DMS 273 (cell line): ENCODE data around the gene CCNF.
A peak's percentile ranks its signal among the peaks of the same experiment; 100 is the strongest.
"Not testable (repeated sequence)": the region's sequence is repeated elsewhere in the genome, so short reads cannot be mapped to it uniquely, and the experiment has no call there.

ENCODE experiments used
- DNase-seq: peaks from one replicate; lab custom pipeline; 2025; ENCODE audit not compliant: unreplicated experiment; lab: John Stamatoyannopoulos, UW

CCNF gene

DNA sequence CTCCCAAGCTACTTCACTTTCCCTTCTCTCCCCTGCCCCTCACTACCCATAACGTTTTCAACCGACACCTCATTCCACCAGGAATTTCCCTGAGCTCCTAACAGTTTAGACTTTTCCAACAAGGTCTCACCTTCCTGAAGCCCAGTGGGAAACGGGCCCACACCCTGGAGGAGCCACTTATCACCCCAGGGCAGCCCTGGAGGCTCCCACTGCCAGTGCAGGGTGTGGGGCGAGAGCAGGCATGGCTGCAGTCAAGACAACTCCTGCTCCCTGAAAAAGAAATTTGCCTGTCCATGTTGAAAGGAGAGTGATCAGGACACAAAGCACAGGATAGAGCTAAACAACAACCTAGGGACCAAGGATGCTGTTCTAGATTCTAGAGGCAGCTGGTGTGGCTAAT, 1.7 kb upstream of the CCNF start:
- no peak for DNase-seq

GRCh38 chr16:2428051-2428783, 1.0 kb upstream of the CCNF start:
- DNase-seq, result peak; percentile 60

- DNase-seq, result no peak
Measured at GRCh38 chr16:2428784-2429033, 538 bp upstream of the CCNF start.

DNA sequence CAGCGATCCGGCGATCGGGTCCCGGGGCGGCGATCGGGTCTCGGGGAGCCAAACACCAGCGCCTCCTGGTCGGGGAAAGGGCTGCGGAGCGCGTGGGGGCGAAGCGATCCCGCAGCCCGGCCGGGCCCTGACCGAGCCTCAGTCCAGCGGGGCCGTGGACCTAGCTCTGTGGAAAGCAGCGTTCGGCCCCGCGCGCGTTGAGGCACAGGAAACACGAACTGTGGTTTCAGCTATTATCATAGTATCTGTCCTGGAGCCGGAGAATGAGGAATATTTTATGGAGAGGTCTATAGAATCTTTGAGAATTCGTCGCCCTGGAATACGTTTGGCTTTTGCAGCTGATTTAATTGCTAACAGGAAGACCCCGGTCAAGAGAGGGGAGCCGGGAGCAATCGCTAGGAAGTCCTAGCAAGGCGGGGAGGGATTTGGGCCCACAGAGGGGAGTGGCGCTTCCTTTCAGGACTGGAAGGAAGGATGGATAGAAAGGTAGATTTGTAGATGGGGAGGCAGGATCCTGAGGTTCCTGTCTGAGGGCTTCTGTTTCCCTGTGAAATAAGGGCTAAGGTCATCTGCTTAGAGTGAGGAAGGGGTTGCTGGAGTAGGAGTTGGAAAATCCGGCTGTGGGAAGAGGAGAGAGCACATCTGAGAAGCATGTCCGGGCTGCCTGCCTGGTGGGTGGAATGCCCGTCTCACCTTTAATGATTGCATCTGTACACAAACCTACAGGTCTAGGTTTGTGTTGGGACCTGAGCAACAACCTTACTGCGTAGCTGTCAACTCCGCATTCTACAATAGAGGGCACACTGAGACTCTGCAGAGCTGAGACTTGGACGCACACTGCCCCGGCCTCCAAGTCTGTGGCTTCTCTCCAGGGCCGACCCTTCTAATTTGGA, 770 bp downstream of the CCNF start:
- DNase-seq, result peak; percentile 44

GRCh38 chr16:2432286-2432685, 3.0 kb downstream of the CCNF start:
- DNase-seq, result no peak

- DNase-seq, result no peak
Measured at GRCh38 chr16:2432801-2433505, 3.7 kb downstream of the CCNF start.

- DNase-seq, result not testable (repeated sequence)
Measured at GRCh38 chr16:2435236-2435635, 6.0 kb downstream of the CCNF start.

GRCh38 chr16:2436110-2436509, 6.9 kb downstream of the CCNF start:
- DNase-seq, result no peak

DNA sequence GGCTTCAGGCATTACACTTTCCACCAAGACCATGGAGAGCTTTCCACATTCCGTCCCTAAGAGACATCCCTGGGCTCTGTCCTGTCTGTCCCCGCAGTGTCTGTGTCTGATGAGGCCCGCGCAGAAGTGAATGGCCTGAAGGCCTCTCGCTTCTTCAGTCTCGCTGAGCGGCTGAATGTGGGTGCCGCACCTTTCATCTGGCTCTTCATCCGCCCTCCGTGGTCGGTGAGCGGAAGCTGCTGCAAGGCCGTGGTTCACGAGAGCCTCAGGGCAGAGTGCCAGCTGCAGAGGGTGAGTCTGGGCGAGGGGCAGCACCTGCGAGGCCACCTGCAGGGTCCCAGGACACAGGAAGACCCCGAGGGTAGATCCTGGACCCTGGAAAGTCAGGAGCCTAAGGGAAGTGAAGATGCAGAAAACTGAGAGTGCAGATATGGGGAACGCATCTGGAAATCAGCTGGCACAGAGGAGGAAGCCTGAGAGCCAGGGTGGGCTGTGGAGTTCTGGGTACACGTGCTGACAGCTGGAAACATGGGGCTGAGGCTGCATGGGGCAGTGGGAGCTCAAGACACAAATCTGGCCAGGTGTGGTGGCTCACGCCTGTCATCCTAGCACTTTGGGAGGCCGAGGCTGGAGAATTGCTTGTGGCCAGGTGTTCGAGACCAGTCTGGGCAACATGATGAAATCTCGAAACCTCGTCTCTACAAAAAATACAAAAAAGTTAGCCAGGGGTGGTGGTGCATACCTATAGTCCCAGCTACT, 8.0 kb downstream of the CCNF start:
- no peak for DNase-seq

DNA sequence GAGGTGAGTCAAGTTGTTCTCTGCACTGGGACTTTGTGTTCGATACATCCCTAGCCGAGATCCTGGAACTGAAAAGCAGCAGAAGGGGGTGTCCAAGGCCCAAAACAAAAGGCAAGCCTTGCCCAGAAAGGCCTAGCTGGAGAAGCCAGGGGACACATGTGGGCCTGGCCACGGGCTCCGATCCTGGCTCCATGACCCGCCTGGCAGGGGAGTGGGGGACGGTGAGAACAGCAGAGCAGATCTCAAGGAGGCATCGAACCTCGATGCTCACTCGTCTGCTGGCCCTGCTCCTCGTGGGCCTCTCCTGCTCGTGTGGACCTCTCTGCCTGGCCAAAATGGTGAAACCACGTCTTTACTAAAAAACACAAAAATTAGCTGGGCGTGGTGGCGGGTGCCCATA, 8.9 kb downstream of the CCNF start:
- no peak for DNase-seq

- DNase-seq, result no peak
Measured at GRCh38 chr16:2439598-2439997, 10.4 kb downstream of the CCNF start.

- DNase-seq, result not testable (repeated sequence)
Measured at GRCh38 chr16:2441143-2441804, 12.0 kb downstream of the CCNF start.

DNA sequence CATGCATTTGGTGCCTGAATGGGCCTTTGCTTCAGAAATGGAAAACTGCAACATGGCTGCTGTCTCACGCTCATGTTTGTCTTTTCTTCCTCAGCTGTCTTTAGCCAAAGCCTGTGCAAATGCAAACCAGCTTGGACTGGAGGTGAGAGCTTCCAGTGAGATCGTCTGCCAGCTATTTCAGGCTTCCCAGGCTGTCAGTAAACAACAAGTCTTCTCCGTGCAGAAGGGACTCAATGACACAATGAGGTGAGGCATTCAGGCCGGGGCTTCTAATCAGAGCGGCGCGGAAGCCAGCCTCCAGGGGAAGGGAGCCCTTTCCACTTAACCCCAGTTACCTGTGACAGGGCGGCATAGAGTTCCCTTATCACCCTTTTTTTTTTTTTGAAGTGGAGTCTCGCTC, 14.3 kb downstream of the CCNF start:
- DNase-seq, result no peak

DNA sequence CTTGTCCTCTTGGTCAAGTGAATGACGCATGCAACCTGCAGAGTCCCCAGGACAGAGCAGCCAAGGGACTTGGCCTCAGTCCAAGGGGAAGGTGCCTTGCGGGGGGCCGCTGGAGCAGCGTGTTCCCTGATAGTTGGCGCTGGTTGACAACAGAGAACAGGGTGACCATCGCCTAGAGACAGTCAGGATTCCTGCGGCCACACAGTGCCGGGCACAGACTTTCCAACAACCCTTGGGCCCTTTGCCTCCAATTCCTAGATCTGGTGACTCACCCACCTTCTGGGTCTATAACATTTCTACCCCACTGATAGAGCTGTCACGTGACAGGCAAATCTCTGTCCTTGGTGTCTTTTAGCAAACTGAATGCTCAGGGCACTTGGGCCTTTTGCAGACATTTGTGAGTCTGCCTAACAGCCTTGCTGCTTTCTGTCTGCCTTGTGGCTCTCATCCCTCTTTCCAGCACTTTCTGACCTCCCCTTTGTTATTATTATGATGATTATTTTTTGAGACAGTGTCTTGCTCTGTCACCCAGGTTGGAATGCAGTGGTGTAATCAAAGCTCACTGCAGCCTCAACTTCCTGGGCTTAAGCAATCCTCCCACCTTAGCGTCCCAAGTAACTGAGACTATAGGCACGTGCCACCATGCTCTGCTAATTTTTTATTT, 18.8 kb downstream of the CCNF start:
- DNase-seq, result no peak

GRCh38 chr16:2449118-2449517, 19.9 kb downstream of the CCNF start:
- no peak for DNase-seq

DNA sequence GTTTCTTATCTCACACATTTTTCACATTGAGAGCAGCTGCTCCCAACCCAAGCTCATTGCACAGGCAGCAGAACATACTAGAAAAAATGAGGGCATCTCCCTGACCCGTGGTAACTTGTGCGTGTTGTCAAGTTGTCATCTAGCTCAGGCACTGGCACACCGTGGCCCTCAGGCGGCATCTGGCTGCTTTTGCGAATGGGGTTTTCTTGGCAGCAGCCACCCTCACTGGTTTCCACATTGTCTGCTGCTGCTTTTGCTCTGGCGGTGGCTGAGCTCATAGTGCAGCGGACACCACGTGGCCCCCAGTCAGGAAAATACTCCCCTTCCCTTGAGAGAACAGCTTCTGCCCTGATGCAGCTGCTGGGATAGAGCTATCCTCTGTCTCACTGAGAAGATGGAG, 21.3 kb downstream of the CCNF start:
- peak; percentile 42 for DNase-seq

GRCh38 chr16:2450975-2451381, 21.7 kb downstream of the CCNF start:
- DNase-seq, result no peak

GRCh38 chr16:2451851-2452320, 22.6 kb downstream of the CCNF start:
- no peak for DNase-seq

DNA sequence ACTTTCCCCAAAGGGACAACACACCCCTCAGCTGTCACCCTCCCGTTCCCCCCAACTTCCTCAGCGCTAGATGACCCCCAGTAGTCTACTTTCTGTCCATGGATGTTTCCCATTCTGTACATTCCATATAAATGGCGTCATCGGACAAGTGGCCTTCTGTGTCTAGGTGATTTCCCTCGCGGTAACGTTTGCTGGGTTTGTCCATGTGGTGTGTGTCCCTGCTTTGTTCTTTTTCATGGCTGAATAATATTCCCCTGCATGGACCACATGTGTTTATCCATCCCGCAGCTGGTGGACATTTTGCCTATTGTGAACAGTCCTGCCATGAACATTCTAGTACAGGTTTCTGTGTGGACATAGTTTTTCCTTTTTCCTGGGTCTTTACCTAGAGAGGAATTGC, 23.4 kb downstream of the CCNF start:
- no peak for DNase-seq
